GM23338 (cell line): ENCODE results near the gene TTC27. TPM values are rescaled to one million over a fixed set of nuclear protein-coding genes. Genes with fewer than 3 reads are reported as not detected.

Source experiments
- CREB1 ChIP-seq: fragments of 250-450 bp; sonication (Bioruptor Pico); IDR thresholded peaks from 2 replicates; pipeline ENCODE4 v1.5.0; 2020; ENCODE audit warnings: low read depth, mild to moderate bottlenecking, moderate library complexity
- EZH2 ChIP-seq: fragments of 200-600 bp; sonication (generic); IDR thresholded peaks from one replicate; pipeline ENCODE4 v1.8.0; 2017; ENCODE audit warnings: antibody characterized with exemption, mild to moderate bottlenecking, low read depth; ENCODE audit not compliant: unreplicated experiment
- EZH2phosphoT487 ChIP-seq: fragments of 200-600 bp; sonication (generic); IDR thresholded peaks from one replicate; pipeline ENCODE4 v1.8.1; 2018; ENCODE audit warnings: antibody characterized with exemption; ENCODE audit not compliant: unreplicated experiment
- POLR2AphosphoS5 ChIP-seq: IDR thresholded peaks from 2 replicates; pipeline ENCODE4 v1.6.1; 2016; ENCODE audit warnings: antibody characterized with exemption, low read depth
- REST ChIP-seq: IDR thresholded peaks from one replicate; pipeline ENCODE4 v1.6.1; 2018; ENCODE audit warnings: antibody characterized with exemption; ENCODE audit not compliant: unreplicated experiment
- ZNF331 ChIP-seq: fragments of 250-450 bp; sonication (Bioruptor Pico); IDR thresholded peaks from 2 replicates; pipeline ENCODE4 v1.5.0; 2020; ENCODE audit warnings: low read depth, mild to moderate bottlenecking, moderate library complexity
- ZNF462 ChIP-seq: fragments of 250-450 bp; sonication (Bioruptor Pico); IDR thresholded peaks from 2 replicates; pipeline ENCODE4 v1.5.0; 2020; ENCODE audit warnings: mild to moderate bottlenecking, moderate library complexity
- polyA plus RNA-seq: library from polyadenylated mRNA; unstranded; fragments of >200 nt; fragmentation: Nextera tagmentation; extraction: Ambion mirVana; gene quantifications from 2 replicates; pipeline ENCODE4 v1.2.1, GENCODE V29; 2016
- total RNA-seq: library from RNA; depleted of rRNA; stranded (reverse); fragments of >200 nt; shearing (Covaris generic); gene quantifications from 2 replicates; pipeline ENCODE4 v1.2.3, GENCODE V29; 2014

Gene TTC27
- total and polyA plus RNA-seq, 2 experiments from 2014 or later, result 11.8 to 41.3 TPM

GRCh38 chr2:32666704-32667103 is 38.9 kb downstream of the TTC27 start (continued):
- TF ChIP-seq ZNF462 (no peak), EZH2phosphoT487 (no peak), ZNF331 (CRISPR knock-in tag) (no peak), POLR2AphosphoS5 (no peak), CREB1 (CRISPR knock-in tag) (no peak), REST (no peak), EZH2 (no peak)
